Measurements from ENCODE around the gene FOXD1.
"Not testable (repeated sequence)": the region's sequence is repeated elsewhere in the genome, so short reads cannot be mapped to it uniquely, and the experiment has no call there.

Gene FOXD1

DNA sequence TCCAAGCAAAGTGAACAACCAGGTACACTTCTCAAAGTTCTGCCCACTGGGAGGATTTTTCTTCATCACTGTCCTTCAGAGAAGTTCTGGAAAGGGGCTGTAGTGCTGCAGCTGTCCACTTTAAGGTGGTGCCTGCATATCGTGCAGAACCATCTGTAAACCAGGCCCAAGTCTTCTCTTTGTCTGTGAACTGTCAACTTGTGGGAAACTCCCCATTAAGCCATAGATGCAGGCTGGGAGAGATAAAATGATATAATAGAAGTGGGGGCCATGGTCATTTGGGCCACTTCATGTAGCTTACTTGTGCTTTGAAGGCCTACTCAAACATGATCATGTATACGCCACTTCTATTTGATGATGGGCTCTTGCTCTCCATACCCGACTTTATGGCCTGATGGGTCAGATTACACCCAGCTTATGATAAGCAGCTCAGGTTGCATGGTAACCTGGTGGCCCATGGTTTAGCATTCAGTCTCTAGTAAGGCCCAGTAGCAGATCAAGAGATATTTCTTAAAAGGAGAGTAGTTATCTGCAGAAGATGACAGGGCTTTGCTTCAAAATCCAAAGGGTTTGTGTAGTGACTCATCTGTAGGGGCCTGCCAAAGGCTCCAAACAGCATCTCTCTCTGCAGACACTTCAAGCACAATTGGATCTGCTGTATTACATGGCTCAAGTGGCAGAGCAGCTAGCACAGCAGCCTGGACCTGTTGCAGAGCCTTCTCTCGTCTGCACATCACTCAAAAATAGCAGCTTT, 34.0 kb upstream of the FOXD1 start:
- H3K4me3 ChIP-seq (ENCODE audit: low read depth, low read length) = no peak overlapping the region
- TF ChIP-seq CTCF (IDR thresholded peaks at IDR 0.05; ENCODE audit: low read depth, low read length) = no peak

DNA sequence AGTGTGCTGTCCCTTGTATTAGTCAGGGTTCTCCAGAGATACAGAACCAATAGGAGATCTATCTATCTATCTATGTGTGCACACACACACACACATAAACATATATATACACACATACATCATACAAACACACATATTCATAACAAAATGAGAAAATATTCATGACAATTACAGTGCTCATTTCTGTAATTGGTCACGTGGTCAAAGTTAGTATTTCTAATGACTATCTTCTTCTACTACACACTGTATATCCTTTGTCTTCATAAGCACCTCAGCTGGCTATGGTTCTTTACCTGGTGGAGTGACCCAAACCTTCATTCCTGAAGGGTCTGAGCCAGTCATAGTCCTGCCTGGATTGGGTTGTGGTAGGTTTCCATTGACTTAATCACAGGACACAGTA, 31.9 kb upstream of the FOXD1 start:
- TF ChIP-seq CTCF (IDR thresholded peaks at IDR 0.05; ENCODE audit: low read depth, low read length) = no peak
- H3K4me3 ChIP-seq (ENCODE audit: low read depth, low read length) = no peak overlapping the region

- H3K4me3 ChIP-seq (ENCODE audit: low read depth, low read length) = no peak overlapping the region
- no peak for TF ChIP-seq CTCF (IDR thresholded peaks at IDR 0.05; ENCODE audit: low read depth, low read length)
These were observed 23.5 kb upstream of the FOXD1 start for GRCh38 chr5:73472116-73472515.

- no peak overlapping the region for H3K4me3 ChIP-seq (ENCODE audit: low read depth, low read length)
- TF ChIP-seq CTCF (IDR thresholded peaks at IDR 0.05; ENCODE audit: low read depth, low read length) = no peak
These were observed 23.1 kb upstream of the FOXD1 start for GRCh38 chr5:73471654-73472053.

DNA sequence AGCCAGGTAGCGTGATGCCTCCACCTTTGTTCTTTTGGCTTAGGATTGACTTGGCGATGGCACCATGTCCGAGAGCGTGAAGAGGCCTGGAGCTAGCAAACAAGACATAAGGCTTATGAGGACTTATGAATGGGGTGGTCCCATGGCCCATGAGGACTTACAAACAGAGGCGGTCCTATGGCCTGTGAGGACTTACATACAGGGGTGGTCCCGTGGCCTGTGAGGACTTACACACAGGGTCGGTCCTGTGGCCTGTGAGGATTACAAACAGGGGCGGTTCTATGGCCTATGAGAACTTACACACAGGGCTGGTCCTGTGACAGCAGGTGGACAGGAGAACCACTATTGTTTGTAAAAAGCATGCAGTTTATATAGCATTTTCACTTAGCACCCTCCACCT, 21.3 kb upstream of the FOXD1 start:
- no peak overlapping the region for H3K4me3 ChIP-seq (ENCODE audit: low read depth, low read length)
- TF ChIP-seq CTCF (IDR thresholded peaks at IDR 0.05; ENCODE audit: low read depth, low read length) = no peak

DNA sequence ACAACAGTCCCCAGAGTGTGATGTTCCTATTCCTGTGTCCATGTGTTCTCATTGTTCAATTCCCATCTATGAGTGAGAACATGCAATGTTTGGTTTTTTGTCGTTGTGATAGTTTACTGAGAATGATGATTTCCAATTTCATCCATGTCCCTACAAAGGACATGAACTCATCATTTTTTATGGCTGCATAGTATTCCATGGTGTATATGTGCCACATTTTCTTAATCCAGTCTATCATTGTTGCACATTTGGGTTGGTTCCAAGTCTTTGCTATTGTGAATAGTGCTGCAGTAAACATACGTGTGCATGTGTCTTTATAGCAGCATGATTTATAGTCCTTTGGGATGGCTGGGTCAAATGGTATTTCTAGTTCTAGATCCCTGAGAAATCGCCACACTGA, 20.1 kb upstream of the FOXD1 start:
- not testable (repeated sequence) for H3K4me3 ChIP-seq (ENCODE audit: low read depth, low read length)

DNA sequence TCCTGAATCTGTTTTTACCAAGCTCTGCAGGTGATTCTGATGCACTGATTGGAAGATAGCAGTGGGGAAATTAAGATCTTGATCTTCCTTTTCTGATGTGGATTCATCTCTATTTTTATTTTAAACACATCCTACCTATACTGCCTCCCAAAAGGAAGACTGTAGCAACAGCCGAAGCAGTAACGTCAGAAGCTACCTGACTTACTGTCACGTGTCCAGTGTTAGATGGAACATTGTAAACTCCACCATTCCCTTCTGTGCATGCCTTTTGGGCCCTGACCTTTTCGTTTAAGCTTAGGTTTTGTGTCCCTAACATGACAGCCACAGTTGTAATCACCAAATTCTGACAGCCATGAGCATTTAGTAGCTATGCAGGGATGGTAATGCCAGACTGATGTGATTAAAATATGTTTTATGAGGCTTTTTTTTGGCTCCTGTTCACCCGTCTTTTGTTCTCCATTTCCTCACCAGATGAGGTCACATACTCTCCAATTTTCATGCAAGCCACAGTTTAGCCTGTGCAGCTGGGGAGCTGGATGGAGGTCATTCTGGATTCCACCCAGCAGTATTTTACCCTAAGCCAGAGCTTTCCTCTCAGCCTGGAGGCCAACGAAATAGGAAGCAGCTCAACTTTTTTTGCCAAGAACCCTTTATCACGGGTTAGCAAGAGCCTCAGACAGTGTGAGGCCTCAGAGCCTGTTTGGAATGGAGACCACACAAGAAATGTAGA, 15.6 kb upstream of the FOXD1 start:
- no peak for TF ChIP-seq CTCF (IDR thresholded peaks at IDR 0.05; ENCODE audit: low read depth, low read length)
- no peak overlapping the region for H3K4me3 ChIP-seq (ENCODE audit: low read depth, low read length)

Data from WI38 (cell line).